ENCODE data around the gene ZNF664.
"Not testable (repeated sequence)": the region's sequence is repeated elsewhere in the genome, so short reads cannot be mapped to it uniquely, and the experiment has no call there.

DNA sequence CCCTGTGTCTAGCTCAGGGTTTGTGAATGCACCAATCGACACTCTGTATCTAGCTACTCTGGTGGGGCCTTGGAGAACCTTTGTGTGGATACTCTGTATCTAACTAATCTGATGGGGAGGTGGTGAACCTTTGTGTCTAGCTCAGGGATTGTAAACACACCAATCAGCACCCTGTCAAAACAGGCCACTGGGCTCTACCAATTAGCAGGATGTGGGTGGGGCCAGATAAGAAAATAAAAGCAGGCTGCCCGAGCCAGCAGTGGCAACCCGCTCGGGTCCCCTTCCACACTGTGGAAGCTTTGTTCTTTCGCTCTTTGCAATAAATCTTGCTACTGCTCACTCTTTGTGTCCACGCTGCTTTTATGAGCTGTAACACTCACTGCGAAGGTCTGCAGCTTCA is 25.5 kb upstream of the ZNF664 start:
- not testable (repeated sequence) for TF ChIP-seq POLR2A (IDR thresholded peaks at IDR 0.05)
- TF ChIP-seq, protein P1, sequence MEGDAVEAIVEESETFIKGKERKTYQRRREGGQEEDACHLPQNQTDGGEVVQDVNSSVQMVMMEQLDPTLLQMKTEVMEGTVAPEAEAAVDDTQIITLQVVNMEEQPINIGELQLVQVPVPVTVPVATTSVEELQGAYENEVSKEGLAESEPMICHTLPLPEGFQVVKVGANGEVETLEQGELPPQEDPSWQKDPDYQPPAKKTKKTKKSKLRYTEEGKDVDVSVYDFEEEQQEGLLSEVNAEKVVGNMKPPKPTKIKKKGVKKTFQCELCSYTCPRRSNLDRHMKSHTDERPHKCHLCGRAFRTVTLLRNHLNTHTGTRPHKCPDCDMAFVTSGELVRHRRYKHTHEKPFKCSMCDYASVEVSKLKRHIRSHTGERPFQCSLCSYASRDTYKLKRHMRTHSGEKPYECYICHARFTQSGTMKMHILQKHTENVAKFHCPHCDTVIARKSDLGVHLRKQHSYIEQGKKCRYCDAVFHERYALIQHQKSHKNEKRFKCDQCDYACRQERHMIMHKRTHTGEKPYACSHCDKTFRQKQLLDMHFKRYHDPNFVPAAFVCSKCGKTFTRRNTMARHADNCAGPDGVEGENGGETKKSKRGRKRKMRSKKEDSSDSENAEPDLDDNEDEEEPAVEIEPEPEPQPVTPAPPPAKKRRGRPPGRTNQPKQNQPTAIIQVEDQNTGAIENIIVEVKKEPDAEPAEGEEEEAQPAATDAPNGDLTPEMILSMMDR (IDR thresholded peaks at IDR 0.05): not testable (repeated sequence)

Data from esophagus squamous epithelium (tissue), 4 donors.